ENCODE data around the gene SCN2A. TPM values are rescaled to one million over a fixed set of nuclear protein-coding genes. Genes with fewer than 3 reads are reported as not detected.
A peak's percentile ranks its signal among the peaks of the same experiment; 100 is the strongest.
"Not testable (repeated sequence)": the region's sequence is repeated elsewhere in the genome, so short reads cannot be mapped to it uniquely, and the experiment has no call there.

SCN2A gene
- total RNA-seq, 1 experiment from 2014 or later, result 4.6 TPM

GRCh38 chr2:165312999-165313398 is 73.8 kb downstream of the SCN2A start:
- DNase-seq (ENCODE audit: low read depth), result no peak

- DNase-seq (ENCODE audit: low read depth), result no peak
Observed at GRCh38 chr2:165313509-165313908, 74.3 kb downstream of the SCN2A start.

DNA sequence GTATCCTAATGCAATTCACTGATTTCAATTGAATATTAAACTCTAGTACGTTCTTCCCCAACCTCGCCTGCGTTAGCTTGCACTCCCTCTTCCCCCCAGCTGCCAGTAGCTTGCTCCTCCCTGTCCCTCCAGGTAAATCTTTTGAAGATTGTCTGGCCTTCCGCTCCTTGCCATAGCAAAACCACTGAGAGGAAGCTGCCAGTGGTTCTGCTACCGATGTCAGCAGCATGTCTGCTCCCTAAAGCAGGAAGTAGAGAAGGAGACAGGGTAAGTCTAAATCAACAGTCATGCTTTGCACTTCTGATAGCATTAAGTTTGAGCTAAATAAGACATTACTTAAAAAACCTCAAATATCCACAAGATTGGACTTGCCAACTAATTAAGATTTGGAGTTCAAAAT is 89.1 kb downstream of the SCN2A start:
- no peak for DNase-seq (ENCODE audit: low read depth)

DNA sequence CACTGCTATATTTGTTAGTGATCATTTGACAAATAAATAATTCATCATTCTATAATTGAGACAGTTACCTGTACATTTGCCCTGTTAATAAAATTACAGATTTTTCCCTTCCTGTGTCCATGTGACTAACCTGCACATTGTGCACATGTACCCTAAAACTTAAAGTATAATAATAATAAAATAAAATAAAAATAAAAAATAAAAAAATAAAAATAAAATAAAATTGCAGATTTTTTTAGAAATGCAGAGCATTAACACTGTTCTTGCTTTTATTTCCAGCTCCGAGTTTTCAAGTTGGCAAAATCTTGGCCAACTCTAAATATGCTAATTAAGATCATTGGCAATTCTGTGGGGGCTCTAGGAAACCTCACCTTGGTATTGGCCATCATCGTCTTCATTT is 105.1 kb downstream of the SCN2A start:
- not testable (repeated sequence) for DNase-seq (ENCODE audit: low read depth)

DNA sequence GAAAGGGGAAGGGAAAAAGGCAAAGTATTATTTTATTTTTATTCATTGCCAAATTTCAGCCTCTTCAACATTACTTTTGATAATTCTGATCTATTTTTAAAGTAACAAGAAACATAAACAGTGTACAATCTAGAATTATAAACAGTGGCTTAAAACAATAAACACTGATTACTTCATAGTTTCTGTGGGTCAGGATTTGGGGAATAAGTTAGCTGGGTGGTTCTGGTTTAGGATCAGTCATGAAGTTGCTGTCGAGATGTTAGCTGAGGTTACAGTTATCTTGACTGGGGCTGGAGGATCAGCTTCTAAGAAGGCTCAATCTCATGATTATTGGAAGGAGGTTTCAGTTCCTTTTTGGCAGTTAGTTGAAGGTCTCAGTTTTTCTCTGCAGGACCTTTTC is 109.2 kb downstream of the SCN2A start:
- DNase-seq (ENCODE audit: low read depth), result no peak

GRCh38 chr2:165349181-165349580 is 110.0 kb downstream of the SCN2A start:
- DNase-seq (ENCODE audit: low read depth), result no peak

DNA sequence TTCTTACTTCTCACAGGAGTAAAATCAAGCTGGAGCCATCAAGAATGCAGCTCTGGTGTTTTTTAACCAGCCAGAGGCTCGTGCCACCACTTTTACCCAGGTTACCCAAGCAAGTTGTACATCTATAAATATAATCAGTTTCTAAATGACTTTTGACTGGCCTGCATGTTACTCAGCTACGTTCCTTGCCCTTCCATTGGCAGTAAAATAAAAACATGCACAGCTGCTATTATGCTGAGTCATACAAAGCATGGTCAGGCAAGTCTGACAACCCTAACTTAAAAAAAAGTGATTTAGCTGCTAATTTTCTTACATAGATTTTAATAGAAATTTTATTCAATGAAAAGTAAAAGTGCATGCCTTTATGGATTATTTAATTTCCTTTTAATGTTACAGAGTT is 118.5 kb downstream of the SCN2A start:
- DNase-seq (ENCODE audit: low read depth), result peak; percentile 51

DNA sequence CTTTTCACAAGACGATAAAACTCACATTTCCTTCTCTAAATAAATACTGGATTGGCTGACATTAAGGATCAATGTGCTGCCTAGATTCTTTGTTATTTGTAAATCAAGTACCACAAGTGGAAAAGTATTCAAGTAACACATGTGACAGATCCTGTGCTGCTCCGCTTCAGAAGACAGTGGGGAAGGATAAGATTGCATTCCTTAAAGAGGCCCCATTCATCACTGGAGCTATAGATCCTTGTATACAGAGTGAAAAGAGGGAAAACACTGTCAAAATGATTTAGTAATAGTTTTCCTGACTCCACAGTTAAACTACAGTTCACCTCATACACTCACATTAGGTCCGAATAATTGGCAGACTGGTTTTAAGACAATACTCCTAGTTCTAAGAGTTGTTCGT is 122.3 kb downstream of the SCN2A start:
- no peak for DNase-seq (ENCODE audit: low read depth)

DNA sequence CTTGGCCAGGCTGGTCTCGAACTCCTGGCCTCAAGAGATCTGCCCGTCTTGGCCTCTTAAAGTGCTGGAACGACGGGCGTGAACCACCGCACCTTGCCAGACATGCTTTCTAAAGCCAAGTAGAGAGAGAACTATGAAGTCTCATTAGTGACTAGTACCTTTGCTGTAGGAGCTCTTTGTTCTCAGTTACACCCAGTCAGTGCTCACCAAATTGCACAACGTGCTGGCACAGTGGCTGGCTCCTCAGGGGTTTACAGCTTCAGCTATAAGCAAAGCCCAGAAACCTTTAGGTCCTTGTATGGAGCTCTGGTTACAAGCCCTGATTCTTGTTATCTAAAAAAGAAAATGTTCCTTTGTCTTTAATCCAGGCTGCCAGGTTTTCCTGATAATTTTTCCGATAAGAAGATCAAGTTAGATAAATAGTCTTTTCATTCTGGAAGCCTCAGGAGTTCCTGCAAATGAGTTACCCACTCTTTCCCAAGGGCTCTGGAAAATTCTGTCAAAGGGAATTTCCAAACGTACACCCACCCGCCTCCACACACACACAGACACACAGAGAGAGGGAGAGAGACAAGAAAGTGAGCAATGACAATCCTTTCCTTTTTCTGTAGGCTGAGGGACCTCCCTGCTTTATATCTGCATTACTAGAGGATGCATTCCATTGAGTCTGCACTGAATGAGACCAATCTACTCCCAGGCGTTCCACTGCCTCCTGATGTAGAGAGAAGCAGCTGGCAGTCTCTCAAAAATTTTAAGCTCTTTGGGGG is 130.1 kb downstream of the SCN2A start:
- no peak for DNase-seq (ENCODE audit: low read depth)

DNA sequence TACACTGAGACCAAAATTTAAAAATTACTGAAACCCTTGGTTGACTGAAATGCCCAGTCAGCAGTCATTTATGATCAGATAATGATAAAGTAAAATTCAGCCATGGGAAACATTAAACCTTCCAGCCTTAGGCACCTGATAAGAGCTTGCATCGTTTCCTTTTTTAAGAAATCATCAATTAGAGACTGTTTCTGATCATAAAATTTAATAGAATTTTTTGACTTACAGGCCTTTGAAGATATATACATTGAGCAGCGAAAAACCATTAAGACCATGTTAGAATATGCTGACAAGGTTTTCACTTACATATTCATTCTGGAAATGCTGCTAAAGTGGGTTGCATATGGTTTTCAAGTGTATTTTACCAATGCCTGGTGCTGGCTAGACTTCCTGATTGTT is 130.7 kb downstream of the SCN2A start:
- no peak for DNase-seq (ENCODE audit: low read depth)

- no peak for DNase-seq (ENCODE audit: low read depth)
Observed at GRCh38 chr2:165371356-165371755, 132.1 kb downstream of the SCN2A start.

GRCh38 chr2:165373278-165374010 is 134.2 kb downstream of the SCN2A start:
- no peak for DNase-seq (ENCODE audit: low read depth)

DNA sequence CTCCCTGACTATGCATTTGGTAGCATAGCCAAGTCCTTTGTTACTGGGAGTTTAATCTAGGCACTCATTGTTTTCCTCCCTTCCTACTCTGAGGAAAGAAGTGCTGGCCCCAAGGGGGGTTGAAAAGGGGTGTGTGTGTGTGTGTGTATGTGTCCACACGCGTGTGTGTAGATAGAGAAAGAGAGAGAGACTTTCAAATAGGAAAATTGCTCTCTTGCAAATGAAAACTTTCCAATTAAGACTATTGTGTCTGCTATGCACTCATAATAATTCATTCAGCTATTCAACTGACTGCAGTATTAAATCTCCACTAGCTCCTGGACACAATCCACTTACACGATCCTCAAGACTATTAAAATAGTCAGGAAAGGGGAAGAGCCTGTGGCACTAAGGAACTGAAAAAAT is 137.4 kb downstream of the SCN2A start:
- DNase-seq (ENCODE audit: low read depth), result no peak

DNA sequence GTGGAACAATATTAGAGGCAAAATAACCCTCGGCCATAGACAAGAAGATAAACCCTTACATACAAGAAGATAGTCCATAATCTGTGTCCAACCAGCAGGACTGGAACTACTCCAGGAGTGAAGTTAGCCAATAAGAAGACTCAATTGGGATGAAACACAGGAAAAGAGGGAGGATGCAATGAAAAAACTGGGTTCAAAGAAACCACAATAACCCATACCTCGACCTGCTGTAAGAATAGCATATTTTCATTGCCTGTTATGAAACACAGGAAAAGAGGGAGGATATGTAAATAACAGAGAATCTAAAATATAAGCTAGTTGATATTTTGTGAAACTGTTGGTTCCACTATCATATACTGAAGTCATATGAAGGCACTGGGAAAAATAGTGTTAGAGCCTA is 143.1 kb downstream of the SCN2A start:
- no peak for DNase-seq (ENCODE audit: low read depth)

- no peak for DNase-seq (ENCODE audit: low read depth)
Observed at GRCh38 chr2:165390875-165391274, 151.7 kb downstream of the SCN2A start.

- DNase-seq (ENCODE audit: low read depth), result no peak
Observed at GRCh38 chr2:165391791-165392190, 152.6 kb downstream of the SCN2A start.

- DNase-seq (ENCODE audit: low read depth), result peak; percentile 51
Observed at GRCh38 chr2:165398603-165399002, 159.4 kb downstream of the SCN2A start.

GRCh38 chr2:165401285-165401852 is 162.2 kb downstream of the SCN2A start:
- peak; percentile 52 for DNase-seq (ENCODE audit: low read depth)

- no peak for DNase-seq (ENCODE audit: low read depth)
Observed at GRCh38 chr2:165402162-165402561, 162.9 kb downstream of the SCN2A start.

- peak; percentile 33 for DNase-seq (ENCODE audit: low read depth)
Observed at GRCh38 chr2:165406173-165406572, 167.0 kb downstream of the SCN2A start.

DNA sequence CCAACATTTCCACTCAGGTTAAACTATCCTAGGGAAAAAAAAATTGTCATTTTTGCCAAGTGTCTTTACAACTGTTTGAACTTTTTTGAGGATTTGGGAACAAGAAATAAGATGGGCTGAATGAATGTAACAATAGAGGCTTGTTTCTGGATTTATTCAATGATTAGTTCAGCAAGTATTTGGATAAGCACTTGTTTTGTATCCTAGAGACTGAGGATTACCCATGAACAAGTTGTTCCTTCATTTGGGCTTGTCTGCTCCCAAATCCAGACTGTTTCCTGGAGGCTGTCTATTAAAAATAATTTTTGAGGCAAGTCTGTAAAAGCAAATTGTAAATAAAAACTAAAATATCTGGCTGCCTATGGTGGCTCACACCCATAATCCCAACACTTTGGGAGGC is 168.3 kb downstream of the SCN2A start:
- no peak for DNase-seq (ENCODE audit: low read depth)

GRCh38 chr2:165408186-165408585 is 169.0 kb downstream of the SCN2A start:
- DNase-seq (ENCODE audit: low read depth), result no peak

- no peak for DNase-seq (ENCODE audit: low read depth)
Observed at GRCh38 chr2:165410276-165410675, 171.1 kb downstream of the SCN2A start.

Data from HT1080 (cell line).